ENCODE measurements around the gene ZFY. TPM values are rescaled to one million over a fixed set of nuclear protein-coding genes. Genes with fewer than 3 reads are reported as not detected.
"Not testable (repeated sequence)": the region's sequence is repeated elsewhere in the genome, so short reads cannot be mapped to it uniquely, and the experiment has no call there.

ZFY gene
- total RNA-seq, 1 donor from 2014 or later: not detected

- DNase-seq (ENCODE audit: low spot score): no peak
These were observed 38.0 kb downstream of the ZFY start for GRCh38 chrY:2973110-2973751.

GRCh38 chrY:2979283-2979682, 44.1 kb downstream of the ZFY start:
- DNase-seq (ENCODE audit: low spot score): no peak

GRCh38 chrY:2984491-2984890, 49.3 kb downstream of the ZFY start:
- DNase-seq (ENCODE audit: low spot score): no peak

GRCh38 chrY:2987178-2987577, 52.0 kb downstream of the ZFY start:
- not testable (repeated sequence) for DNase-seq (ENCODE audit: low spot score)

- not testable (repeated sequence) for DNase-seq (ENCODE audit: low spot score)
These were observed 62.2 kb downstream of the ZFY start for GRCh38 chrY:2997369-2997768.

GRCh38 chrY:3002190-3002589, 67.0 kb downstream of the ZFY start:
- DNase-seq (ENCODE audit: low spot score): no peak

GRCh38 chrY:3002680-3003515, 67.7 kb downstream of the ZFY start:
- DNase-seq (ENCODE audit: low spot score): no peak

GRCh38 chrY:3003516-3003830, 68.3 kb downstream of the ZFY start:
- DNase-seq (ENCODE audit: low spot score): no peak

- no peak for DNase-seq (ENCODE audit: low spot score)
These were observed 68.7 kb downstream of the ZFY start for GRCh38 chrY:3003846-3004245.

- DNase-seq (ENCODE audit: low spot score): not testable (repeated sequence)
These were observed 70.8 kb downstream of the ZFY start for GRCh38 chrY:3006031-3006430.

- DNase-seq (ENCODE audit: low spot score): no peak
These were observed 72.8 kb downstream of the ZFY start for GRCh38 chrY:3007967-3008366.

- no peak for DNase-seq (ENCODE audit: low spot score)
These were observed 77.0 kb downstream of the ZFY start for GRCh38 chrY:3012226-3012625.

GRCh38 chrY:3016594-3016993, 81.4 kb downstream of the ZFY start:
- no peak for DNase-seq (ENCODE audit: low spot score)

- DNase-seq (ENCODE audit: low spot score): no peak
These were observed 83.4 kb downstream of the ZFY start for GRCh38 chrY:3018546-3018945.

GRCh38 chrY:3019584-3019983, 84.4 kb downstream of the ZFY start:
- DNase-seq (ENCODE audit: low spot score): no peak

- DNase-seq (ENCODE audit: low spot score): no peak
These were observed 86.0 kb downstream of the ZFY start for GRCh38 chrY:3021176-3021575.

- DNase-seq (ENCODE audit: low spot score): no peak
These were observed 88.4 kb downstream of the ZFY start for GRCh38 chrY:3023606-3024005.

- DNase-seq (ENCODE audit: low spot score): no peak
These were observed 90.2 kb downstream of the ZFY start for GRCh38 chrY:3025357-3025756.

Other genes with a start within 250 kb of the ZFY start
- gene SRY, start 147.7 kb upstream of the ZFY start, total RNA-seq: not detected
- not detected for gene RPS4Y1, start 93.8 kb upstream of the ZFY start, total RNA-seq